CD4-positive, alpha-beta T cell treated with Interleukin-21 for 1 hour (primary cell): ENCODE measurements around the gene IFITM1.
"Not testable (repeated sequence)": the region's sequence is repeated elsewhere in the genome, so short reads cannot be mapped to it uniquely, and the experiment has no call there.

Experiments used
- DNase-seq: peaks from one replicate; pipeline ENCODE4 v3.0.0-alpha.2; 2020

Gene IFITM1

DNA sequence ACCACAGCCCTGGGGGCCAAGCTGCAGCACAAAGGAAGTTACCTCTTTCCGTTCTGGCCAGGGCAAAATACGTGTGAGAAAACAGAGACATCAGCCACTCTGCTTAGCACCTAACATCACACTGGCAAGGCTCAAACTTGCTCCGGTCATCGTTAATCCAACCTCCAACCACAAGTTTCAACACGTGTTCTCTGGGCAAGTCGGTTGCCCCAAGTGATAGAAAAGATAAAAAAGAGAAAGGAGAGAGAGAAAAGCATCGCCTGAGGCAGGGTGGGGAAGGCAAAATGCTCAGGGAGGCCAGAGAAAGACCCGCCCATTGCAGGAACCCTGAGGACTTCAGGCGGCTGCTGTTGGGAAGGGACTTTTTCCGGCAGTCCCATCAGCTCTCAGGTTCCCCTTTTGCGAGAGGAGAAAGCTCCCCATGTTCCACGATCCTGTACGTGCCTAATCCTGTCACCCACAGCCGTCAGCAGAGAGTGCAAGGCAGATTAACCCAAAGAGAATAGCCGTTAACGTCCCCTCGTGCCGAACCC is 36.9 kb downstream of the IFITM1 start:
- peak; percentile 28 for DNase-seq

DNA sequence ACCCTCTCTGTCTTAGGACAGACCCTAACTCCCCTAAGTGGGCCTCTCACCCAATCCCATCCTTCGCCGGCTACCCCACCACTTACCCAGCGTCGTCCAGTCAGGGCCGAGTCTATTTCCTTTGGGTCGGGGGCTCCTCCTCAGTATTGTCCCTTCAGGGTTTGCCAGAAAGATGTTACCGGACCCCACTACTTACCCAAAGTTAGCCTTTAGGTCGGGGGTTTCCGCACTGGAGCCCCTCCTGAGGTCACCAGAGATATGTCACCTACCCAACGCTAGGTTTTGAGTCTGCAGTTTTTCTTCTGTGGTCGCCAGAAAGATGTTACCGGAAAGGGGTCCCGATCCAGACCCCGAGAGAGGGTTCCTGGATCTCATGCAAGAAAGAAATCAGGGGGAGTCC is 37.6 kb downstream of the IFITM1 start:
- no peak for DNase-seq

GRCh38 chr11:352456-353031 is 38.7 kb downstream of the IFITM1 start:
- no peak for DNase-seq

- no peak for DNase-seq
Measured at GRCh38 chr11:353179-353873, 39.5 kb downstream of the IFITM1 start.

GRCh38 chr11:355581-356458 is 42.0 kb downstream of the IFITM1 start:
- DNase-seq = peak; percentile 93

DNA sequence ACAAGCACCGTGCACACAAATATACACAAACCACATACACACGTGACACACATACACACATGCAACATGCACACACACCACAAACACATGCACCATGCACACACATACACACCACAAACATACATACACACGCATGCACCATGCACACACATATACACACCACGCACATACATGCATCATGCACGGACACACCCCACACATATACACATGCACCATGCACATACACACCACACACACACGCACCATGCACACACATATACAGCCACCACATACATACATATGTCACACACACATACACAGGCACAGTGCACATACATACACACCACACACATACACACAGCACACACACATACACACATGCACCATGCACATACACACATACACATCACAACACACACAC is 42.8 kb downstream of the IFITM1 start:
- DNase-seq = no peak

- DNase-seq = no peak
Measured at GRCh38 chr11:357582-357981, 43.7 kb downstream of the IFITM1 start.

DNA sequence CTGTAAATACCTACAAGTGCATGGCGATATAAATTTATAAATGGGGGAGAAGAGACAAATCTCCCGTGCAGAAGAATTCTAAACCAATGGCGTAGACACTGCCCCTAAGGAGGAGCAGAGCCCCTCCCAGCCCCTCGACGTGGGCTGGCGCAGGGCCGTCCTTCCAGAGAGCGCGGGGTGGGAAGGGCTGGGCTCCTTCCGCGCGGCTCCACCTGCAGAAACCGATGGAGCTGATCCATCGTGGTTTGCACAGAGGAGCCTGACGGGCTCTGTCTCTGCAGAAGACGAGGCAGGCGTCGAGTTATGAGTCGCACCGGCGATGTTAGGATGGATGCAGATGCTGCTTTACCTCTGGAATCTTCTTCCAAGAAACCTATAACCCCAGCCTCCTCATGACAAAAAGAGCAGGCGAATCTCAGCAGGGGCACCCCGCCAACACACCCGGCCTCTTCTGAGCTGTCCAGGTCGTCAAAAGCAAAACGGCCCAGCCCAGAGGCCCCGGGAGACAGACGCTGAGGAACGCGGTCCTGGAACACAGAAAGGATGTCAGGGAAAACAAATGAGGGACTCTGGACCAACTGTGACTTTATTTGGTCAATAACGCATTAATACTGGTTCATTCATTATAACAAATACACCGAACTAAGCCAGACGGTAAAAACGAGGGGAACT is 44.4 kb downstream of the IFITM1 start:
- no peak for DNase-seq

DNA sequence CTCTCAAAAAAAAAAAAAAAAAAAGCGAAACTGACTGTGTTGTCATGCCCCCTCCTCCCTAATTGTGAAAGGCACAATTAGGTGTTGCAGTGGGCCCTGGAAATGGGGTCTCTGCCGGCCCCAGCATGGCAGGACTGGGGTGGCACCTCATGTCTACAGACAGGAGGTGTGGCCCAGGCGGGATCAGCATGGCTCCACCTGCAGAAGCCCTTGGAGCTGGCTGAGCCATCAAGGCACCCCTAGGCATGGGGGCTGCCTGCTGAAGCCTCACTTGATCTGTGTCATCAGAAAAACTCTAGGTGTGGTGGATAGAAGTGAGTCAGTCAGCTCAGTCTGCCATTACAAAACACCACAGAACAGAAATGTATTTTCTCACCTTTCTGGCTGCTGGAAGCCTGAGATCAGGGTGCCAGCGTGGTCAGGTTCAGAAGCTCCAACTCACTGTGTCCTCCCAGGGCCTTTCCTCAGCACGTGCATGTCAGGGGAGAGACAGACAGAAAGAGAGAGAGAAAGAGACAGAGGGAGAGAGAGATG is 45.4 kb downstream of the IFITM1 start:
- peak; percentile 51 for DNase-seq

DNA sequence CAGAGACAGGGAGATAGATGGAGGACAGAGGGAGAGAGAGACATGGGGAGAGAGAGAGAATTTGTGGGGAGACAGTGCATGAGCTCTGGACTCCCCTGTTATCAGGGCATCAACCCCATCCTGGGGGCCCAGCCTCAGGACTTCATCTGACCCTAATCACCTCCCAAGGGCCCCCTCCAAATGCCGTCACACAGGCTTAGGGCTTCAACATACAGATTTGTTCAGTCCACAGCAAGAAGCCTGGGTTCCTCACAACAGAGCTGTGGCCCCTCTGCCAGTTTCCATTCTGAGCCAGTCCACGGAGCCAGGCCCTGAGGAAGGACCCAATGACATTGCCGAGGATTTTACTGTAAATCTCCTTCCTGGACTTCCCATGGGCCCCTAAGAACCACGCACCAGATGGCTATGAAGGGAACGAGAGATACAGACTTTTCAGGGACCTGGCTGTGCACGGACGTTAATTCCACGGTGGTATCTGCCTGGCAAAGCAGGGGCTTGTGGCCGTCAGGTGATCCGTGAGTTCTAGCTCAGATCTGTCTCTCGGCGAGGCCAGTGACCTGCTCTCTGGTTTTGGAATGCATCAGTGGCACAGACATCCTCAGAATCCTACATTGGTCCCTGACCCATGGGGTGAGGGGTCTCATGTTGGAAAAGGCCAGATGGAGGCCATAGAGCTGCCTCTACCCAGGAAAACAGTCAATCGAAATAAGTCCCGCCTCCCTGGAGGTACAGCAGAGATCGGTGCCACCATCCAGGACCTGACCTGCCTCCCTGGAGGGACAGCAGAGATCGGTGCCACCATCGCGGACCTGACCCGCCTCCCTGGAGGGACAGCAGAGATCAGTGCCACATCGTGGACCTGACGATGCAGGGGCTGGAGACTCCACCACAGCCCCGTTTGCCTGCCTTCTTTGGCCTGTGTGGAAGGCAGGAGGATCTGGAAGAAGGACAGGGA is 46.8 kb downstream of the IFITM1 start:
- no peak for DNase-seq

GRCh38 chr11:362642-363442 is 49.0 kb downstream of the IFITM1 start:
- no peak for DNase-seq

DNA sequence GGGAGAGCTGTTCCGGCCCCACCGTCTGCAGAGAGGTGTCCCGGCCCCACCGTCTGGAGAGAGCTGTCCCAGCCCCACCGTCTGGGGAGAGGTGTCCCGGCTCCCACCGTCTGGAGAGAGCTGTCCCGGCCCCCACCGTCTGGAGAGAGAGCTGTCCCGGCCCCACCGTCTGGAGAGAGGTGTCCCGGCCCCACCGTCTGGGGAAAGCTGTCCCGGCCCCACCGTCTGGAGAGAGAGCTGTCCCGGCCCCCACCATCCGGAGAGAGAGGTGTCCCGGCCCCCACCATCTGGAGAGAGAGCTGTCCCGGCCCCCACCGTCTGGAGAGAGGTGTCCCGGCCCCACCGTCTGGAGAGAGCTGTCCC is 49.6 kb downstream of the IFITM1 start:
- not testable (repeated sequence) for DNase-seq

DNA sequence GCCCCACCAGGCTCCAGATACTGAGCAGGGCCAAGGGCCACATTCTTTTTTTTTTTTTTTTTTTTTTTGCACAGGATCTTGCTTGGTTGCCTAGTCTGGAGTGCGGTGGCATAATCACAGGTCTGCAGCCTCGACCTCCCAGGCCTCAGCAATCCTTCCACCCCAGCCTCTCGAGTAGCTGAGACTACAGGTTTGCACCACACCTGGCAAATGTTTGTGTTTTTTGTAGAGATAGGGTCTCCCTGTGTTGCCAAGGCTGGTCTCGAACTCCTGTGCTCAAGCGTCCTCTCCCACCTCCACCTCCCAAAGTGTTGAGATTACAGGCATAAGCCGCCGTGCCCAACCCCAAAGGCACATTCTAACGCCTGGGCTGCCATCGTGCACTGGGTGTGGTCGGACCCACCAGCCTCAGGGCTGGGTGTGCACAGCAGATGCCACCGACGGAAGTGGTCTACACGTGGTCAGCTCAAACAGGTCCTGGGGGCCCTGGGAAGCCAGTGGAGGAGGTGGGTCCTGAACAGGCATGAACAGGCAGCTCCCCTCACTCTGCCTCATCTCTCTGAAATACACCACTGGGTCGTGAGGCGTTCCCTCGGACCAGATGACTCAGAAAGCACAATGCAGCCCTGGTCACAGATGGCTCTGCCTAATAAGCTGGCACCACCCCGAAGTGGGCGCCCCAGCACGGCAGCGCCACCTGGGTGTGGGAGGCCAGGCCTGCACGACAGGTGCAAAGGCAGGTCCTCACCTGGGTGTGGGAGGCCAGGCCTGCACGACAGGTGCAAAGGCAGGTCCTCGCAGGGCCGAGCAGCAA is 50.3 kb downstream of the IFITM1 start:
- DNase-seq = peak; percentile 84
